Measurements from ENCODE around the gene SLC30A1. TPM values are rescaled to one million over a fixed set of nuclear protein-coding genes. Genes with fewer than 3 reads are reported as not detected.
A peak's percentile ranks its signal among the peaks of the same experiment; 100 is the strongest.

Gene SLC30A1
- total and polyA plus RNA-seq, 2 of the 13 experiments (the other 11 are each of a cell fraction or from before 2014, with no cell fraction given), result 5.9 to 24.4 TPM

DNA sequence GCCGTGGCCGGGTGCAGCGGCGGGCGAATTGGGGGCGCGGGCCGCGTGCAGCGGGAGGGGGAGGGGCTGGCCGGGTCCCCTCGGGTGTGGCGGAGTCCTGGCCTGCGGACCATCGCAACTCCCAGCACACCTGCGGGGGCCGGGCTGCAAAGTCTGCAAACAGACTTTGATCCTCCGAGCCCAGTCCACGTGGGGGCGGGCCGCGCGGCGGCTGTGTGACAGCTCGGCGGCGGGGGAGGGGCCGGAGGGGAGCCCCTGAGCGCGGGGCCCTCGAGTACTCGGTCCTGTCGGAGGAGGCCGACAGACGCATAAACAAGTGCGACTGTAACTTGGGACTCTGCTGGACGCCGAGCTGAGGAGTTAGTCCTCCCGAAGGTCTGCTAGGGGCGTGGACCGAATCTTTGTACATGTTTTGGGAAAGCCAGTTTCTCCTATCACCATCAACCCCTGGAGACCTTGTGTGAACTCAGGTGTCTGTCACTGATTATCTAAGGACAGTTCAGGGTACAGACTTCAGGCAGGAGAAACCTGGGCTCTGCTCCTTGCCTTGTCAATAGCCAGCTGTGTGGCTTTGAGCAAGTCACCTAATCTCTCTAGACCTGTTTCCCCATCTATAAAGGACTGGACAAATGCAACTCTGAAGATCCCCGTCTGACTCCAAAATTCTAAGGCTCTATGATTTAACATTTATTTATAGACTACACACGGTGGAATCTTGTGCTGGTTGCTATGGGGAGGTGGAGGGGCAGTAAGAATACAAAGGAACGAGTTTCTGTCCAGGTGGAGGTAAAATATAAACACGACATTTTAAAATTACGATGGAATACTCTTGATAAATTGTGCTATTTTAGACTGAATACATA lies 710 bp upstream of the SLC30A1 start (continued):
- TF ChIP-seq, protein P1, sequence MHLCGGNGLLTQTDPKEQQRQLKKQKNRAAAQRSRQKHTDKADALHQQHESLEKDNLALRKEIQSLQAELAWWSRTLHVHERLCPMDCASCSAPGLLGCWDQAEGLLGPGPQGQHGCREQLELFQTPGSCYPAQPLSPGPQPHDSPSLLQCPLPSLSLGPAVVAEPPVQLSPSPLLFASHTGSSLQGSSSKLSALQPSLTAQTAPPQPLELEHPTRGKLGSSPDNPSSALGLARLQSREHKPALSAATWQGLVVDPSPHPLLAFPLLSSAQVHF (CRISPR knock-in tag; IDR thresholded peaks at IDR 0.05), result no peak
- no peak for TF ChIP-seq ZNF468 (CRISPR knock-in tag; IDR thresholded peaks at IDR 0.05)
- TF ChIP-seq HIVEP1 (CRISPR knock-in tag; IDR thresholded peaks at IDR 0.05), result peak; percentile 77; the same call in 1 of the 2 replicates
- no peak for TF ChIP-seq ZNF44 (CRISPR knock-in tag; IDR thresholded peaks at IDR 0.05)
- TF ChIP-seq CHCHD3 (CRISPR knock-in tag; IDR thresholded peaks at IDR 0.05), result no peak
- TF ChIP-seq MTA3 (CRISPR knock-in tag; IDR thresholded peaks at IDR 0.05), result no peak
- TF ChIP-seq ZNF138 (CRISPR knock-in tag; IDR thresholded peaks at IDR 0.05; ENCODE audit: low read depth), result 0 out of 2 replicates have a peak, but pooled peaks have one; percentile 17
- no peak for TF ChIP-seq HIC2 (CRISPR knock-in tag; IDR thresholded peaks at IDR 0.05; ENCODE audit: low read depth)
- TF ChIP-seq NFKB2 (CRISPR knock-in tag; IDR thresholded peaks at IDR 0.05; ENCODE audit: borderline replicate concordance), result no peak
- TF ChIP-seq NFKBIZ (CRISPR knock-in tag; IDR thresholded peaks at IDR 0.05), result 0 out of 2 replicates have a peak, but pooled peaks have one; percentile 44
- TF ChIP-seq, protein P2, sequence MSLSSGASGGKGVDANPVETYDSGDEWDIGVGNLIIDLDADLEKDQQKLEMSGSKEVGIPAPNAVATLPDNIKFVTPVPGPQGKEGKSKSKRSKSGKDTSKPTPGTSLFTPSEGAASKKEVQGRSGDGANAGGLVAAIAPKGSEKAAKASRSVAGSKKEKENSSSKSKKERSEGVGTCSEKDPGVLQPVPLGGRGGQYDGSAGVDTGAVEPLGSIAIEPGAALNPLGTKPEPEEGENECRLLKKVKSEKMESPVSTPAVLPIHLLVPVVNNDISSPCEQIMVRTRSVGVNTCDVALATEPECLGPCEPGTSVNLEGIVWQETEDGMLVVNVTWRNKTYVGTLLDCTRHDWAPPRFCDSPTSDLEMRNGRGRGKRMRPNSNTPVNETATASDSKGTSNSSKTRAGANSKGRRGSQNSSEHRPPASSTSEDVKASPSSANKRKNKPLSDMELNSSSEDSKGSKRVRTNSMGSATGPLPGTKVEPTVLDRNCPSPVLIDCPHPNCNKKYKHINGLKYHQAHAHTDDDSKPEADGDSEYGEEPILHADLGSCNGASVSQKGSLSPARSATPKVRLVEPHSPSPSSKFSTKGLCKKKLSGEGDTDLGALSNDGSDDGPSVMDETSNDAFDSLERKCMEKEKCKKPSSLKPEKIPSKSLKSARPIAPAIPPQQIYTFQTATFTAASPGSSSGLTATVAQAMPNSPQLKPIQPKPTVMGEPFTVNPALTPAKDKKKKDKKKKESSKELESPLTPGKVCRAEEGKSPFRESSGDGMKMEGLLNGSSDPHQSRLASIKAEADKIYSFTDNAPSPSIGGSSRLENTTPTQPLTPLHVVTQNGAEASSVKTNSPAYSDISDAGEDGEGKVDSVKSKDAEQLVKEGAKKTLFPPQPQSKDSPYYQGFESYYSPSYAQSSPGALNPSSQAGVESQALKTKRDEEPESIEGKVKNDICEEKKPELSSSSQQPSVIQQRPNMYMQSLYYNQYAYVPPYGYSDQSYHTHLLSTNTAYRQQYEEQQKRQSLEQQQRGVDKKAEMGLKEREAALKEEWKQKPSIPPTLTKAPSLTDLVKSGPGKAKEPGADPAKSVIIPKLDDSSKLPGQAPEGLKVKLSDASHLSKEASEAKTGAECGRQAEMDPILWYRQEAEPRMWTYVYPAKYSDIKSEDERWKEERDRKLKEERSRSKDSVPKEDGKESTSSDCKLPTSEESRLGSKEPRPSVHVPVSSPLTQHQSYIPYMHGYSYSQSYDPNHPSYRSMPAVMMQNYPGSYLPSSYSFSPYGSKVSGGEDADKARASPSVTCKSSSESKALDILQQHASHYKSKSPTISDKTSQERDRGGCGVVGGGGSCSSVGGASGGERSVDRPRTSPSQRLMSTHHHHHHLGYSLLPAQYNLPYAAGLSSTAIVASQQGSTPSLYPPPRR (CRISPR knock-in tag; IDR thresholded peaks at IDR 0.05; ENCODE audit: borderline replicate concordance), result peak; percentile 15; the same call in 1 of the 2 replicates
- TF ChIP-seq ZNF569 (CRISPR knock-in tag; IDR thresholded peaks at IDR 0.05; ENCODE audit: borderline replicate concordance), result no peak
- TF ChIP-seq ZNF512 (CRISPR knock-in tag; IDR thresholded peaks at IDR 0.05), result no peak
- no peak for TF ChIP-seq ZNF577 (CRISPR knock-in tag; IDR thresholded peaks at IDR 0.05; ENCODE audit: borderline replicate concordance, low read depth)
- TF ChIP-seq CHD4 (IDR thresholded peaks at IDR 0.05; ENCODE audit: borderline replicate concordance, low read length), result no peak; the same call in 1 of the 2 replicates

All from HepG2 (cell line).